NCI-H1092 (cell line): Measurements from ENCODE around the gene PCBD1.
"Not testable (repeated sequence)": the region's sequence is repeated elsewhere in the genome, so short reads cannot be mapped to it uniquely, and the experiment has no call there.

ENCODE experiments used
- DNase-seq: peaks from one replicate; lab custom pipeline; 2025; lab: John Stamatoyannopoulos, UW

PCBD1 gene

DNA sequence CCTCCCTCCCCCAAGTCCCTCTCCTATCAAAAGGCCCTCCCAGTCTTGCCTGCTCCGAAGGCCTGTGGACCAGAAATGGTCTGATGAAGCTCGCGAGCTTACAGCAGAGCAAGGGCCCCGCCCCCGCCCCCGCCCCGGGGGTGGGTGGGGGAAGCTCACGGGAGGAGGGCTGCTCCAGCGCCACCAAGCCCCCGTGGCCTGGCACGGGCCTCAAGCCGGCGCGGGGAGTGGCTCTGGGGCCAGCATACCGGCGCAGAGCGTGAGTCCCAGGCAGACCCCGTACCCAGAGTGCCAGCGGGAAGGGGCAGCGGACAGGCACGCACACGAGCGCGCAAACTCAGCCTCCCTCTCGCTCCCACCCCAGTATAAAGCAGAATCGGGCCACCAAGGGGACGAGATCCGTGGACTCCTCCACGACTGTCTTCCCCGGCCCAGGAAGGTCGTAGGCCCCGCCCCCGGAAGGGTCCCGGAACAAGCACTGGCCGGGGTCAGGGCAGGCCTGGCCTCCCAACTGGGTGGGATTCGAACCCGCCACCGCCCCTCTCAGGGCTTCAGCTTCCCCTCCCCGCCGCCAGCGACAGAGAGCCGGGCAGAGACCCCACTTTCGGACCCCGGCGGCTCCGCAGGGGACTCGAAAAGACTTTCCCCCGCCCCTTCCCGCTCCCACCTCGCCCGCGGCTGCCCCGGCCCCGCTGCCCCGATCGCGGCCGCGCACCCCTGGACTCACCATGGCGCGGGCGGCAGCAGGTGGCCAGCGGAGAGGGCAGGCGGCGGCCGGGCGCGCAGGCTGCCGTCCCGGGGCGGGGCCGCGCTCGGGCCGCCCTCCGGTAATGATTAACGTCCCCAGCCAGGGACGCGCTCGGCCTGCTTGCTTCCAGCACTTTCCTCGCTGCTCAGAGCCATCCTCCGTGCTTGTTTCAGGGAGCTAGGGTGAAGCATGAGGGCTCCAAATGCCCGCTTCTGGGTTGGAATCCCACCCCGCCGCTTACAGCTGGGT, at the start of gene PCBD1:
PCBD1 (minus strand) TSS at position 762 of the 997 bp plus-strand sequence; CDS start at position 730, 32 bp downstream.
- peak; percentile 34 for DNase-seq

- no peak for DNase-seq
Observed at GRCh38 chr10:70937661-70938060, 49.3 kb upstream of the PCBD1 start.

GRCh38 chr10:70936111-70936510, 47.7 kb upstream of the PCBD1 start:
- DNase-seq, result no peak

- DNase-seq, result no peak
Observed at GRCh38 chr10:70935631-70936030, 47.3 kb upstream of the PCBD1 start.

DNA sequence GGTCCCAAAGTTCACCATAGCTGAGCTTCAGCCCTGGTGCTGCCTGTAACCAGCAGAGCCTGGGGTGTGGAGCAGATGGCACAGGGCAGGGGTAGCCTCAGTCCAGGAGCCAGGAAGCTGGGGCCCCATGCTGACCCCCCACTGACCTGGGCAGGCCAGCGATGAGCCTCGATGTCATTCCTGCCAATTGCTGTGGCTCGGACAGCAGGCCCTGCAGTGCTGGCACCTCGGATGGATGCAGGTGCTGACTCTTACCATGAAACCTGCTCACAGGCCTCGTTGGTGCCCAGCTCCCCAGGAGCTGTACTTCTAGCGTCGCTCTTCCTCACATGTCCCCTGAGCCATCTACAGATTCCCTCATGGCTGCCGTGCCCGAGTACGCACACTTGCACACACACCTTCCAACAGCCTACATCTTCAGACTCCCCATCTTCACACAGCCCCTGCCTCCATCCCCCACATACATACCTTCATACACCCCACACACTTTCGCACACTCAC, 46.8 kb upstream of the PCBD1 start:
- no peak for DNase-seq

DNA sequence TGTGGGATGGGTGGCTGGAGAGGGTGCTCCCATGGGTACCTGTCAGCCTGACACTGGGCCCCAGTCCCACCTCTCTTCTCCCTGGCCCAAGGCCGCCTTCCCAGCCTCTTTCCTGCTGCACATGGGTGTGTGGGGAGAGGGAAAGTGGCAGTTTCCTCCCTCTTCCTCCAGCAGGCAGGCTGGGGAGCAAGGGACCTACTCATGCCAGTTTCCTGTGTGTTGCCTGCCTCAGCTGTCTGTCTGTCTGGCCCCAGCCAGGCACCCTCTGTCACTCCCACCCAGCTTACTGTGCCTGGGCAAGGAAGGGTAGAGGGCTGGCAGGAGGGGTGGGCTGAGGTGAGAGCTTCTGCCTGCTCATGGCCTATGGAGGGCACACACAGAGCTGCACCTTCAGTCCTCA, 46.3 kb upstream of the PCBD1 start:
- DNase-seq, result no peak

DNA sequence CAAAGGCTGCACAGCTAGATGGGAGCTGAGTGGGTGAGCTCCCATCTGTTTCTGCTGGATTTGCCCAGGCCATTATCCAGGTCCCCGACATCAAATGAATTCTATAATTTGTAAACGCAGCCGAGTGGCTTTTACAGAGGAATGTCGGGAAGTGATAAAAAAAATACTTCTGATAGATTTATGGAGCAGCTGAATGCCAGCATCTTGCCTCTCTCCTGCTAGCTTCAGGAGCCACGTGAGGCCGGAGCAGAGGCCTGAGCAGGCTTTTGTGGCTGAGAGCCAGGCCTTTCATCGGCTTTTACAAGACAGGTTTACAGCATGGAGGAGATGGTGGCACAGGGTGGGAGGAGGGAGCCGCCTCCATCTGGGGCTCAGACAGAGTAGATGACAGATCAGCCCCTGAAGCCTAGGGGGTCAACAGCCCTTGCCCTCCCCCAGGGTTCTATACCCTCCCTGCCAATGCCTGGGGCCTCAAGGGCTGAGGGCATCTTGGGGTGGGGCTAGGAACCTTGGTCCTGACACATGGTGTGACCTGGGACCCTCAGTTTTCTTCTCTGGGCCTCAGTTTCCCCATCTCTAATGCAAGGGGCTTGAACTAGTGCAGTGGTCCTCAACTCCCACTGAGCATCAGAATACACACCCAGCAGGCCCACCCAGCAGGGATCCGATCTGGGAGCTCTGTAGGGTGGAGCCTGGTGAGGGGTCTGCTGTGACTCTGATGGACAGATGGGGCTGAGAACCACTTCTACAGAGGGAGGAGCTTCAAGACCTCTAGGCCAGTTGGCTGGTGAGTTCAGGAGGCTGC, 44.2 kb upstream of the PCBD1 start:
- DNase-seq, result no peak

- DNase-seq, result no peak
Observed at GRCh38 chr10:70931168-70931815, 42.9 kb upstream of the PCBD1 start.

- no peak for DNase-seq
Observed at GRCh38 chr10:70930263-70931000, 42.1 kb upstream of the PCBD1 start.

DNA sequence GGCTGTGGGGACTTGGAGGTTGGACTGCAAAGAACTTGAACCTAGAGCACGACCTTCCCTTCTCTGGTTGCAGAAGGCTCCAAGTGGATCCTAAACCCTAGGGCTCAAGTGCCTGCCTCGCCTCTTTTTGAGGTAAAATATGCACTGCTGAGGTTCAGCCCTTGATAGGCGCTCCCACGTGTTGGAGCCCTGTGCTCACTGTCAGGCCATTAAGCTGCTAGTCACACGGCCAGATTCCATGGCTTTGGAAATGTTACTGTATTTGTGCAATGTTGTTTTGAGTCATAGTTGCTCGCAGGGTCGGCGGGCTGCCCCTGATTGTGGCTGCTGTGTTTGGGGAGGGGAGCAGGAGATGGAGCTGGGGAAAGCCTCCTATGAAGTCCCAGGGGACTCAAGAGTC, 39.8 kb upstream of the PCBD1 start:
- no peak for DNase-seq

GRCh38 chr10:70927189-70927943, 39.0 kb upstream of the PCBD1 start:
- DNase-seq, result no peak

DNA sequence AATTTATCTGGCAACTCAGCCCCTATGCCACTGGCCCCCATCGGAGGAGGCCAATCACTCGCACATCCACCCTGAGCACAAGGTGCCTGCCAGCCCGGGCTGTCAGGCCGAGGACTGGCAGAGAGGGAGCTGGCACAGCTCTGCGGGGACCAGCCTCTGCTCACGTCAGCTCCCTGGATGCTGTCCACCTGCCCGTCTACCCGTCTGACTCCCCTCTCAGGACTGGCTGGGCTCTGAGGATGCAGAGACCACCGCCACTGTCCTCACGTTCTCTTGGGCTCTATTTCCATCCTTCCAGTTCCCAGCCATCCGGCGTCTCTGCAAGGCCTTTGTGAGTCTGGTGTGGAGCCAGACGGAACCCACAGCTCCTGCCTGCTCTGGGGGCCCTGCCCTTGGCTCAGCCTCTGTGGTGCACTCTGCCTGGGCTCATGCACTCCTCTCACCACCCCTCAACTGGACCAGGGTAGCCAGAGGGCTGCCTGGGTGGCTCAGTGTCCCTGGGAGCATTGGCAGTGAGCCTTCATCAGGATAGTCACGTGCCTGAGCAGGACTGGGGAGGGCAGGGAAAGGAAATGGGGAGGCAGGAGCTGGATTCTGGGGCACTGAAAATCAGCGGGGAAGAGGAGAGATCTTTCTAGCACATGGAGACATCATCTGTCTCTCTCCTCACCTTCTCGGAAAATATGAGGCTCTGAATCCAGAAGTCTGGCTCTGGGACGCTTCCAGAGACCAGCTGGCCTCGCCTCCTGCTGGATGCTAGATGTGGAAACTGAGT, 38.0 kb upstream of the PCBD1 start:
- no peak for DNase-seq

DNA sequence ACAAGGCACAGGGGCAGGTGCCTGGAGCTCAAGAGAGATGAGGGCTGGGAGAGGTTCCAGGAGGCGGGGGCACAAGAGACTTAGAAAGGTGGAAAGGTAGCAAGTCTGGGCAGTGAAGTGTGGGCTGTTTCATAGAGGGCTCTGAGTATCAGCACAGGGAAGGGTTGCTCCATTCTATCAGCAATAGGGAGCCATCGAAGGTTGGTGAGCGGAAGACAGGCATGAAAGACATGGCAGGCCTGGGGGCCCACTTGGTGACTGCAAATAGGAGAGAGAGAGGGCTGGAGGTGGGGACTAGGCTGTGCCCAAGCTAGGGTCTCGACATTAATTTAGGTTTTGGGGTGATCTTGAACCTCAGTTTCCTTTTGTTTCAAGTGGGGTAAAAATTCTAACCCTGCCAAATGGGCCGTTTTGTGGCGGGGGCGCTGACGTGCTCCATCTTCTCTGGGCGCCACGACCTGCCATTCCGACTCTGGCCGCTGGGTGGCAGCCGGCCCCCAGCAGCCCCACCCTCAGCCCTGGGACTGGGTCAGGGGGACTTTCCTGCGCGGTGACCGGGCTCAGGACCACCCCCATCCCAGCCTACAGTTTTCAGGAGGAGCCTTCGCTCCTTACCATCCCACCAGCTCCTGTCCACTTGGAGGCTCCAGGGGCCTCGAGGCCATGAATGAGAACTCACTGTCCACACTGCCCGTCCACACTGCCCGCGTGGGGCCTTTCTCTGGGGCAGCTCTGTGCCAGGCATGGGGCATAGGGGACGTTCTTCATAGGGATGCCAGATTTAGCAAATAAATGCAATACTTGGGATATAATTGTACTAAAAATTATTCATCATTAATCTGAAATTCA, 37.2 kb upstream of the PCBD1 start:
- DNase-seq, result peak; percentile 7

GRCh38 chr10:70923696-70924095, 35.3 kb upstream of the PCBD1 start:
- no peak for DNase-seq

GRCh38 chr10:70921285-70921684, 32.9 kb upstream of the PCBD1 start:
- DNase-seq, result no peak

DNA sequence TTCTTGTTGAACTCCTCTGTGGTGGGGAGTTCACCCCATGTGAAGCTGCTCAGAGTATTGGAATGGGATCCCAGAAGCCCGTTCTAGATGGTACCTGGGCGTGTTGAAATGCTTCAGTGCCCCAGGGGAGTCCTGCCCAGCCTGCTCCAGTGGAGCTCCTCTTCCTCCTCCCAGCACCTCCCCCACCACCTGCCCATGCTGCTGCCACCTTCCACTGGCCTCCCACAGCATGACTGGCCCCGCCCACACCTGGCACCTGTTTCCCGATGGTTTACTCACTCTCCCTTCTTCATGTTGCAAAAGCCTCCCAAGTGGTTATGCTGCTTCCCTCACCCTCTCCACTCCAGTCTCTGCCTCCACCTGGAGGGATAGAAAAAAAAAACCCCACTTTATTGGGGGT, 32.2 kb upstream of the PCBD1 start:
- no peak for DNase-seq

GRCh38 chr10:70919906-70920305, 31.5 kb upstream of the PCBD1 start:
- not testable (repeated sequence) for DNase-seq

DNA sequence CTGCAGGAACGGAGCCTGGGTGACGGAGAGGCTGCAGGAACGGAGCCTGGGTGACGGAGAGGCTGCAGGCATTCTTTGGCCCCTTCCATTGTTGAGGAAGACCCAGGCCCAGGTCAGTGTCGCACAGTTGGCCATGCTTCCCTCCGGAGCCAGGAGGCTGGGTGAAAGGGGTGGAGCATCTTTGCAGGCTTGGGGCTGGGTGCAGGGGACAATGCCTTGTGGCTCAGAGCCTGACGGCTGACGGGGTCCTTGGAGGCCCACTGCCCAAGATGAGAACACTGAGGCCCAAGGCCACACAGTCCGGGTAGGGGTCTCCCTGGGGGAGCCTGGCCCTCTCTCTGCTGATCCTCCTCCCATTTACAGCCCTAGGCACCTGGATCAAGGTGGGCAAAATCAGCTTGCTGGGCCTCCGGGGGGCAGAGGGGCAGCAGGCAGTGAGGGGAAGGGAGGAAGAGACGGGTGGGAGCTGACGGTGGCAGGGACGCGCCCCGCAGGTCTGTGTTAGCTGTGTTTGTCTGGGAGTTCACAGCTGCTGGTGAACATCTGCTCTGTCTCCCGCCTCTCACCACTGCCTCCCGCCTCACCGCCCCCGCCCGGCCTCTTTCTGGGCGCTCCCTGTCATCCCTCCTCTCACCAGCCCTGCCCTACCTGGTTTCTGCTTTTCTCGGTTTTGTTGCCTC, 30.6 kb upstream of the PCBD1 start:
- DNase-seq, result no peak
